Activated T-cell treated with anti-CD3 and anti-CD28 coated beads for 1 hour (primary cell): ENCODE measurements around the gene RAP2B.
"Not testable (repeated sequence)": the region's sequence is repeated elsewhere in the genome, so short reads cannot be mapped to it uniquely, and the experiment has no call there.

Source experiments
- DNase-seq: peaks from one replicate; pipeline ENCODE4 v3.0.0-alpha.2; 2020; ENCODE audit warnings: low read depth

Gene RAP2B

DNA sequence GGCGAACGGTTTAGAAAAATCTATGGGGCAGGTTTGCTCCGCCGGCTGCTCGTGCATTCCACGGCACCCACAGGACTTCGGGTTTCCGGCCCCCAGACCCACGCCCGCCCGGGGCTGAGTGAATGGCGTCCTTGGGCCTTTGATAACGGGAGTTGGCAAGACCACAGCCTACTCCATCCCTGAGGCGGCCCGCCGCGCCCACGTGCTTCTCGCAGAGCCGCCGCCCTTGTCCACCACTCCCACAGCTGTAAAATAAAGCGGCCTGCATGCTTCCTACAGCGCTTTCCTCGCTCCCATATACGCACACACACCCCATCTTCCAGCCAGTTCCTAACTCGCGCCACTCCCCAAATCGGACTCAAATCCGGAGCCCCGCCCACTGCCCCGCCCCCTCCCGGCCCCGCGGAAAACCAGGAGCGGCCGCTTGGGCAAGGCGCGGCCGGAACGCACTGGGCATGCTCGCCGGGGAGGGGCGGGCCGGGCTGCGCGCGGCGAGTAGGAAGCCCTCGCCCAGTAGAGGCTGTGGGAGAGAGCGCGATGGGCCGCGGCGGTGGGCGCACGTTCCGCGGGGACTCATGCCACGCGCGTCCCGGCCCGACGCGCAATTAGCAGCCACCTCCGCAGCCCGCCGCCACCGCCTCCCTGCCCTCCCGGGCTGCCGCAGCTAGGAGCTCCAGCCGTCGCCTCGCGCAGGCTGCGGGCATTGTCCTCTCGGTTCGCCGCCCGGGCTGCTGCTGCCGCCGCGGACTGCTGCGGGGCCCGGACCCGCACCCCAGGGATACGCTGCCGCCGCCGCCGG, at the start of gene RAP2B:
RAP2B (plus strand) TSS at position 513 of the 799 bp plus-strand sequence. CDS start 468 bp downstream, outside the sequence.
- DNase-seq: peak; percentile 96

DNA sequence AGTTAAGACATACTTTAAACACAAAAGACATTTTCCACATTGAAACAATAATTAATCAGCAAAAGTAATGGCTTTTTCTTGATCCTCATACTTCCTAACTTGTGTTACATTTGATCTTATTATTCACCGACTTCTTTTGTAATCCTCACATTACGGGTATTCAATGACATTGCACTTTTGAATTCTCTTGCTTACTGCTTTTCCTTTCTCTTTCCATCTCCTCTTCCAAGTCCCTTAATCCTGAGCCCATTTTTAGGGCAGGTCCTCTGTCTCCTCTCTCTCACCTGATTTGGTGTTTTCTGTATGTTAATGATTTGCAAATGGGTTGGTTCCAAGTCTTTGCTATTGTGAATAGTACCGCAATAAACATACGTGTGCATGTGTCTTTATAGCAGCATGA, 48.5 kb upstream of the RAP2B start:
- DNase-seq: no peak

DNA sequence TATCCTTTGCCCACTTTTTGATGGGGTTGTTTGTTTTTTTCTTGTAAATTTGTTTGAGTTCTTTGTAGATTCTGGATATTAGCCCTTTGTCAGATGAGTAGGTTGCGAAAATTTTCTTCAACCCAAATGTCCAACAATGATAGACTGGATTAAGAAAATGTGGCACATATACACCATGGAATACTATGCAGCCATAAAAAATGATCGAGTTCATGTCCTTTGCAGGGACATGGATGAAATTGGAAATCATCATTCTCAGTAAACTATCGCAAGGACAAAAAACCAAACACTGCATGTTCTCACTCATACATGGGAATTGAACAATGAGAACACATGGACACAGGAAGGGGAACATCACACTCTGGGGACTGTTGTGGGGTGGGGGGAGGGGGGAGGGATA, 47.8 kb upstream of the RAP2B start:
- DNase-seq: not testable (repeated sequence)

DNA sequence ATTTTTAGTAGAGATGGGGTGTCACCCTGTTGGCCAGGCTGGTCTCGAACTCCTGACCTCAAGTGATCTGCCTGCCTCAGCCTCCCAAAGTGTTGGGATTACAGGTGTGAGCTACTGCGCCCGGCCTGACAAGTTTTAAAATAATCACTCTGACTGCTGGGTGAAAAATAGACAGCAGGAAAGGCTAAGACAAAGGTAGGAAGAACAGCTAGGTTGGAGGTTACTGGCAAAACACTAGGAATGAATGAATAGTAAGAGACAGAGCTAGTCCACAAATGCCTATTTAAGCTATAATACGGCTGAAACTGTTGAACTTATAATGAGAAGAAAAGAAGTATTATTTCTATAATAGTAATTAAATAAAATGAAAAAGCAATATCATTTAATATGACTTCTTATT, 46.7 kb upstream of the RAP2B start:
- DNase-seq: no peak

DNA sequence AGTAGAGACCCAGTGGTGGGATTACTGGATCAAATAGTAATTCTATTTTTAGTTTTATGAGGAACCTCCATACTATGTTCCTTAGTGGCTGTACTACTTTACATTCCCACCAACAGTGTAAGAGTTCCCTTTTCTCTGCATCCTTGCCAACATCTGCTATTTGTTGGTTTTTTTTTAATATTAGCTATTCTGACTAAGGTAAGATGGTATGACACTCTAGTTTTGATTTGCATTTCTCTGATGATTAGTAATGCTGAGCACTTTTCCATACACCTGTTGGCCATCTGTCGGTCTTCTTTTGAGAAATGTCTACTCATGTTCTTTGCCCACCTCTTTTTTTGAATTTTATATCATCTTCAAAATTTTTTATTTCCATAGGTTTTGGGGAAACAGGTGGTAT, 34.2 kb upstream of the RAP2B start:
- DNase-seq: no peak

DNA sequence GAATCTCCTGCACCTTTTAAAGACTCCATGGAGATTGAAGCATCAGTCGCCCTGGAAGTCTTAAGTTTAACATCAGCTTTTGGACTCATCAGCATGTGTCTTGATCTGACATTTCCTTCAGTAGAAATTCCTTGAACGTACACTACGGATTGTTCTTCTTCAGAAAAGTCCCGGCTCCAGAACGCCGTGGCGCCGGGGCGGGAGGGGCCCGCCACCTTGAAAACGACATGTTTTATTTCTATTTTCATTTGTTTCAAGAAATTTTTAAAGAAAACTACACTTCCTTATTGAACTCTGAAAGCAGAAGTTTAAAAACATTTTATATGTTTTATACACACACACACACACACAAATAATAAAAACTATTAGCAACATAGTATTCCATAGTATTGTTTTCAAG, 32.6 kb upstream of the RAP2B start:
- no peak for DNase-seq

DNA sequence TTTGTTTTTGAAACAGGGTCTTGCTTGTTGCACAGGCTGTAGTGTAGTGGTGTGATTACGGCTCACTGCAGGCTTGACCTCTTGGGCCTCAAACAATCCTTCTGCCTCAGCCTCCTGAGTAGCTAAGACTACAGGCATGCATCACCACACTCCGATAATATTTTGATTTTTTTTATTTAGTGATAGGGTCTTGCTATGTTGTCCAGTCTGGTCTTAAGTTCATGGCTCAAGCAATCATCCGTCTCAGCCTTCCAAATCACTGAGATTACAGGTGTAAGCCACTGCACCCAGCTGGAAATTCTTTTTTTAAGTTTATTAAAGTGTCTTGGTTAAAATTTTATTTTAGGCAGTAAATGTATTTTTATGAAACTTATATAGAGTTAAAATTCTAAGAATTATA, 32.2 kb upstream of the RAP2B start:
- DNase-seq: no peak

DNA sequence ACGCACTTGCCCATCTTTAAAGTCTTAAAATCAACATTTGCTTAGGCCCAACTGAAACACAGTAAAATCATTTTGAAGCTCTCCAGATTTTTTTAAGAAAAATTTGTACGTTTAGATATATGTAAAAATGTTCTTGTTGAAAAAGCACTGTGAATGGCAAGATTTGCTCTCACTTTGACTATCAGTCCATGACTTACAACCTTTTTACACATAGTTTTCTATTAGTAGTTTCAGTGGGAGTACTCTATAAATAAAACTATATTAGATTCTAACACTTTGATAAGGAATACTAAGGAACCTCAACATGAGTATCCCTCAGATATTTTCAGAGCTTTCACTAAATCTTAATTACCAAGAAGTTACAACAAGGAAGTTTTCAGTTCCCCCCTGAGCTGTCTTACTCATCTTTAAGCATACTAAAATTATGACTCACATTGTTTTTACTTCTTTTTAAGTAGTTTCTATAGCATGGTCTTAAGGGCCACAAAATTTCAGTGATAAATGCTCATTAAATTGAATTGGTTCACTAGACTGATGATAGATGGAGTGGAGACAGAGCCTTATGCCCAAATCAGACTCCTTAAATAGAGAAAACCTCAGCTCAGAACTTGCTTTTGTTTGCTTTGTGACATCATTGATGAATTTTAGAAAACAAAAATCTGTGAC, 31.6 kb upstream of the RAP2B start:
- DNase-seq: no peak

DNA sequence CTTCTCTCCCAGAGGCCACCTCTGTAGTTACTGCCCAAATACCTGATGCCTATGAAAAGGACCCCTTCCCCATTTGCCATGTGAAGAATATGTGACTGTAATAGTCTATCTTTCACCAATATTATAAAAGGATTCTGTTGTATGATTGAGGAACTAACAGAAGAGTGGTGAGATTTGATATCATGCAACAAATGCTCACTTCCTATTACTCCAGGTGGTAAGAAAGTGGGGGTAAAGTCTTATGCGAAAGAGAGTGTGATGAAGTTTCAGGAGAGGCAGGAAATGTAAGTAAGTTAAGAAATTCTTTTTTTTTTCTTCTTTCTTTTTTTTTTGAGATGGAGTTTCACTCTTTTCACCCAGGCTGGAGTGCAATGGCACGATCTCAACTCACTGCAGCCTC, 24.4 kb upstream of the RAP2B start:
- DNase-seq: no peak

DNA sequence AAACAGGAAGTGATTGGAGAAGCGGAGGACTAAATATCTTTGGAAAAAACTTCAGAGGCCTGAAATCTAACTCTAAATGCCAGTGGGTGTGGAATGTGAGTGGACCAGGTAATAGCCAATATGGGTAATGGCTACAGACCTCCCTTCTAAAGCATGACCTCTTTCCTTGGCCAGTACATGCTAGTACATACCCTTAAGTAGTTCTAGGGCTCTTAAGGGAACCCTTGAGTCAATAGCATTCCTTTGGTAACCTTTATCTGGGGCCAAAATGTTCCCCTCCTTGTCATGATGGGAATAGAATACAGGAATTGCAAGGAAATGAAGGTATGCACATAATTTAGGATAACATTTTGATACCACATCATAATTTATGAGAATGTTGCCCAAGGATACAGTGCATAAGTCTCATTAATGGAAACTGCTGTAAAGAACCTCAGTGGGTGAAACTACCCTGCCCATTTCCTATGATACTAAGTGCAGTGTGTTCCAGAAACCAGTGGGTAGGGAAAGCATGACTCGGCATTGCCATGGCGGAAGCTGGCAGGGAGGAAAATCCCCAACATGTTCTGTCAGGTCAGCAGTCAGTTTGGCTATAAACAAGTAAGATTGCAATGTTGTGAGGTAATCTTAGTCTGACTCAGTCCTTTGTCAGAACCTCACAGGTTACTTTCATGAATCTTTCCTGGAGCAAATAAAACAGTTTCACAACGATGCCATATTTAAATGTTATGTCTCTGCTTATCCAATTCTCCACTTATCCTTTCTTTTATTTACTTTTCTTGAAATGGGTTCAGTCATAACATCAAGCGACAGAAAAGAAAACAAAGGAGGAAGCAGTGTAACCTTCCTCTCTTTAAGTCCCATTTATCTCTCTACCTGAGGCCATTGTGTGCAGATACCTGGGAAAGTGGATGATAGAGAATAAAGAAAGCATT, 23.5 kb upstream of the RAP2B start:
- DNase-seq: no peak

DNA sequence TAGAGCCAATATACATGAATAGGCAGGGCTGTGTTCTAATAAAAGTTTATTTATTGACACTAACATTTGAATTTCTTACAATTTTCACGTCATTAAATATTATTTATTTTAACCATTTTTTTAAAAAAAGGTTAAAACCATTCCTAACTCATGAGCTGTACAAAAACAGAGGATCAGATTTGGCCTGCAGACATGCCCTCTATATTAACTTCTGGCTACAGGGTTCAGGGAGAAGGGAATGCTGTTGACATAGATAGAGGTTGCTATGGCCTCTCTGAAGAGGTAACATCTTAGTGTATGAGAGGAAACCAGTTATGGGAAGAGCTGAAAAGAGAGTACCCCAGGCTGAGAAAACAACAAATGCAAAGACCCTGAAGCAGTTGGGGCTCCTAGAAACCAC, 19.1 kb upstream of the RAP2B start:
- DNase-seq: no peak

DNA sequence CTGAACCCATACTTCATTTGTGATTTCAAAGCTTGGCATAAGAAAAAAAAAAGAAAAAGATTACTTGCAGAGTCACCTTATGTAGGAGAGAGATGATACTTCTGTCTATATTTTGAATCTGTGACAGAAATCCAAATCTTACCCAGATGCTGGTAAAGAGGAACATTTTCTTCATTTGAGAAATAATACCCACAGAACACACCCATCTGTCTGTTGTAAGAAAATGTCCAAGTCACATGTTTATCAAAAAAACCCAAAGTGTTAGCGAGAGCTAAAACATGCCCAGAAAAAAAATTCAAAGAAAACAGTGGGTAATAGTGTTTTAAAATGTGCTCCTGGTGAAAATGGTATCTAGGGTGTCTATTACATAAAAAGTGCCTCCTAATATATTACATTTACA, 18.0 kb upstream of the RAP2B start:
- DNase-seq: no peak

DNA sequence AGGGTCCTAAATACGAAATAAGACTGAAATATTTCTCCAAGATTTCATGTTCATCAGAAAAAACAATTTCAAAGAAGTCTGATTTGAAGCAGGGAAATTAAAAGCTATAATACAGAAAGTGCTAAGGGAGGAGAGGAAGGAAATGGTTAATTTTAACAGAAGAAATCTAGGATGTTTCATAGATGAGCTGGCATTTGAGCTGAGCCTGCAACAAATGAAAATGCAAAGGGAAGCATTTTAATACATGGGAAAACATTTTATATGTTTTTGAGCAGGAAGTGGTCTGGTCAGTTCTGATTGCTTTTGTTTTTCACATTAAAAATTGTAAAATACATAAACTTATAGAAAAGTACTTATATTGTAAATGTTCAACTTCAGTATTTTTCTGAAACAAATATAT, 17.2 kb upstream of the RAP2B start:
- no peak for DNase-seq

DNA sequence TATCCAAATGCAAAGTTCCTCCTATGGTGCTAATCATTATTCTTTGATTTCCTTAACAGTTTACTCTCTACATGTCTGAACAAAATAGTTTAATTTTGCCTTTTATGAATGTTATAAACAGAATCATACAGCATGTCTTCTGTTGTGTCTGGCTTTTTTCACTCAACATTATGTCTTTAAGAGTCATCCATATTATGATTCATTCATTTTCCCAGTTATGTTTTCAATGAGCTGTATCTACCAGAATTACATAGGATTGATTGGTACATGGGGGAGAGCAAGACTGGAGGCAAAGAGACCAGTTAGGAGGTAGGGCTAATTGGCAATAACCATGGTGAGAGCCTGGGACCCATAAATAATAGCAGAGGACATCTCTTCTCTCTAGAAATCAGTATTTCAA, 16.6 kb upstream of the RAP2B start:
- DNase-seq: no peak

DNA sequence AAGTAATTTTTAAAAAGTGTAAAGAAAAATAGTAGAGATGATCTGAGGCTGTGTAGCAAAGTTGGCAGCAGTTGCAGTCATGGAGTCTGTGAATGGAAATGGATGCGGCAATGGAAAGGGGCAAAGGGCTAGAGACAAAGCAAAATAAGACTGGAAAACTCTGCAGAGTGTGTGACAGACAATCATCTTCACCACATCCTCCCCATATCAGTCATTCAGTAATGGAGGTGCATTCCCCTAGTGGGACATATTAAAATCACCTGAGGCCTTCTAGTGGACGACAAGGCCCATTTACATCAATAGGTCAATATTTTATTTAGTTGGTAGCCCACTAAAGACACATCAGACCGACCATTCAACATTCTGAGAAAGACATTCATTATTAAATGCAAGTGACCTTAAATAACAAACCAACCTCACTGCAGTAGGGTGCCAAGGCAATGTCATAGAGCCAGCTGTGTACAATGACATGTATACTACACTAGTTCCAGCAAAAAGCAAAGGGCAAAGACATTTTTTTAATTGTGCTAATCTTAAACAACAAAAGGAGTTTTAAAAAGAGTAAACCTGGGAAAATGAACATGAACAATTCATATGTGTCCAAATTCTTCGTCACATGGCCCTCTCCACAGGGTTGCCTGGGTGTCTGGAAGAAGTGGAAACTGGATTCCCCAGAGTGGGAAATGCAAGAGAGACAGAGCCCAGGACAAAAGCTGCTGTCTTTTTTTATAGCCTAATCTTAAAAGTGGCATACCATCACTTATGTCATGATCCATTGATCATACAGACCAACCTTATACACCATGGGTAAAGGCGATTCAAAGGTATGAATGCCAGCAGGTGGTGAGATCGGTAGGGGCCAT, 15.6 kb upstream of the RAP2B start:
- DNase-seq: no peak

DNA sequence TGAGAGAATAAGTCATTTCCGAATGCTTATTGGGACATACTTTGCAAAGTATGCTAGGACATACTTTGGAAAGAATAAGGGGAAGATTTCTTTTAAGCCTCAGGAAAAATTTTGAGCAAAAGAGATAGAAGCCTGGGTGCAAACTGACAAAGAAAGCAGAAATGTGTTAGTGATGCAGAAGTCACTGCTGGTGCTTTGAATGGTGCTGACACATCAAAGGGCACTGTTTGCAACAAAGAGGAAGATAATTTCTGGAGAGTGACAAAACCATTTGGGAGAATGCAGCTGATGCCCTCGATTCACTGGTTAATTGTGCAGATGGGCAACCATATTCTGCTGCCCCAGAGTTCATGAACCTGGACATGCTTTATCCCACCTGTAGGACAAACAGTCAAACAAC, 11.0 kb upstream of the RAP2B start:
- DNase-seq: no peak

DNA sequence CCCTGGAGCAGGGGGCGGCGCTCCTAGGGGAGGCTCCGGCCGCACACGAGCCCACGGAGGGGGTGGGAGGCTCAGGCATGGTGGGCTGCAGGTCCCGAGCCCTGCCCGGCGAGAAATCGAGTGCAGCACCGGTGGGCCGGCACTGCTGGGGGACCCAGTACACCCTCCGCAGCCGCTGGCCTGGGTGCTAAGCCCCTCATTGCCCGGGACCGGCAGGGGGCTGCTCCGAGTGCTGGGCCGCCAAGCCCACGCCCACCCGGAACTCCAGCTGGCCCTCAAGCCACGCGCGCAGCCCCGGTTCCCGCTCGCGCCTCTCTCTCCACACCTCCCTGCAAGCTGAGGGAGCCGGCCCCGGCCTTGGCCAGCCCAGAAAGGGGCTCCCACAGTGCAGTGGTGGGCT, 6.2 kb upstream of the RAP2B start:
- not testable (repeated sequence) for DNase-seq

DNA sequence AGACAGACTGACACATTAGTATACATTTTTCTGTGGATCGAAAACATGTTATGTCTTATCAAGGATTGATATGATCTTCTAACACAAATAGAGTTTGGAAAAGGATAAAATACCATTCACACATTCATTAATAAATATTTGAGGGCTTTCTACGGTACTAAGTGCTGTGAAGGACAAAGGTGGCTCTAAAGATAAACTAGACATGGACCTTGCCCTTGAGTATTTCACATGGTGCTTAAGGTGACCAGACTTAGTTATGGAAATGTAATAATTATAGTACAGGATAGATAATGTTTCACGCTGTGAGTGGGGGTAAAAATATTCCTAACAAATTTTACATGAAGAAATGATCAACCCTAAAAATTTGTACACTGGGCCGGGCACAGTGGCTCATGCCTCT, 3.8 kb upstream of the RAP2B start:
- no peak for DNase-seq

DNA sequence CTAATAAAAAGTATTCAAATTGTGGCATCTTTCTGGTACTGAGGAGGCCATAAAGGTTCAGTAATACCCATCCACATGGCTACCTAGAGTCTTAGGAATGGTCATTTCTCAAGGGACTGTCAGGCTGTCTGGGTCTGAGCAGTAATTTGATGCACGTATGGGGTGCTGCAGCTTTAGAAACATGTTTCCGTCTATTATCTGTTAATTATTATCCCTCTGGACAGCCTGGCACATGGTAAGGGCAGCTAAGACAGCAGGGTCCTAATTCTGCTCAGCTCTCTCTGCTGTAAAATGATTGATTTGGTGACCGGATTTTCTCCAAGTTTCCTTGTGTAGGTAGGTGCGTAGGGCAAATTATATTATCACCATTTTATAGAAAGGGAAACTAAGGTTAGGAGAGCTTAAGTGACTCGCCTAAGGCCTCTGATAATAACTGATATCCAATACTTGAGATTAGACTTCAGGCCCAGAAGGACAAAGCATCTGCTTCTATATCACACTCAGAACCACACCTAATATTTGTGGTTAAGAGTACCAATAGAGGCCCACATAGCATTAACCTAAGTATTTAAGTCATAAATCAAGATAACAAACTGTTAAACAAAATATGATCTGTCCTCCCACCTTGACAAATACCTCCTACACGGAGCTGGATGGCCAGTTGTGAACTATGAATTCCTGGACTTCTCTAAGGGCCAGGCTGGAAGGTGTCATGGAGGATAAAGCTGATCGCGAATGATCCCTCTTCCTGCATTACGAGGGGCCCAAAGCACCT, 2.9 kb upstream of the RAP2B start:
- no peak for DNase-seq

DNA sequence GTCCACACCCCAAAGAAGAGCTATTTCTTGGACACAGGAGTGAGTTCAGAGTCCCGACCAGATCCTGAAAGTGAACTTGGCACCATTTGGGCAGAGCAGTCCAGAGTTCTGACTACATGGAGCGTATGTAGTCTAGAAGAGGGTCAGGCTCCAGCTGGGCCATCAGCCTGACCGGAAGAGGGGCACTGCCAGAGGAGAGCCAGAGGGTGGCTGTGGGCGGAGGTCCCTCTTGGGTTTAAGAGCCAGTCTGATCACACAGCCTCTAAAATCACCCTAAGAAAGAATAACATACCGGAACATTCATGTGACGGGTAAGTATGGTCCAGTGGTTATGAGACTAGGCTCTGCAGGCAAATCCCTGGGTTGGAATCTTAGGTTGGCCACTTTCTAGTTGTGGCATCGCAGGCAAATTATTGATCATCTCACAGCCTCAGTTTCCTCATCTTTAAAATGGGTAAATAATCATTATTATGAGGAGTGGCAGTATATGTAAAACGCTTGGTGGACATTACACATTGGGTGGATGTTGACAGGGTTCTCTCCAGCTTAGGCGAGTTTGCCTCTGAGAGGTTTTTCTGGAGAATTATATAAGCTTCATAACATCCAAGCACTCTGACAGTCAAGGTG, 2.1 kb upstream of the RAP2B start:
- DNase-seq: no peak
